Heart right ventricle (tissue), 16 donors: ENCODE results near the gene PPM1F. TPM values are rescaled to one million over a fixed set of nuclear protein-coding genes. Genes with fewer than 3 reads are reported as not detected.
"Not testable (repeated sequence)": the region's sequence is repeated elsewhere in the genome, so short reads cannot be mapped to it uniquely, and the experiment has no call there.

ENCODE experiments used
- ATAC-seq, 8 donors: fragments of 200-7000 bp; cut with Tn5 transposase; one replicate each; pipeline ENCODE4 v1.9.1; 2020; ENCODE audit warnings: mild to moderate bottlenecking in 8 of 8, moderate library complexity in 8 of 8, moderate number of reproducible peaks in 1 of 8
- DNase-seq, 2 donors: peaks; one replicate each; pipeline ENCODE4 v3.0.0-alpha.2; 2020
- H3K27ac ChIP-seq, 10 donors: fragments of 200-600 bp; sonication (generic) in 2 of 10; one replicate each; pipeline versions ENCODE4 v1.5.0 to v1.8.0; 2020 to 2022; ENCODE audit warnings: mild to moderate bottlenecking in 3 of 10
- H3K27me3 ChIP-seq, 7 donors: fragments of 200-600 bp; one replicate each; pipeline ENCODE4 v1.8.0; 2021 to 2022; ENCODE audit warnings: mild to moderate bottlenecking in 2 of 7
- H3K36me3 ChIP-seq, 9 donors: fragments of 200-600 bp; sonication (generic) in 1 of 9; one replicate each; pipeline versions ENCODE4 v1.5.0 to v1.8.0; 2020 to 2022; ENCODE audit warnings: mild to moderate bottlenecking in 2 of 9
- H3K4me1 ChIP-seq, 9 donors: fragments of 200-600 bp; sonication (generic) in 1 of 9; one replicate each; pipeline versions ENCODE4 v1.5.0 to v1.8.0; 2020 to 2022; ENCODE audit warnings: mild to moderate bottlenecking in 4 of 9
- H3K4me3 ChIP-seq, 10 donors: fragments of 200-600 bp; sonication (generic) in 2 of 10; one replicate each; pipeline versions ENCODE4 v1.5.0 to v1.8.0; 2020 to 2022; ENCODE audit warnings: mild to moderate bottlenecking in 7 of 10, moderate library complexity in 2 of 10
- H3K9me3 ChIP-seq, 11 donors: fragments of 200-600 bp in 10 of 11; sonication (generic) in 2 of 11; one replicate each; pipeline versions ENCODE4 v1.5.0 to v1.8.0; 2013 to 2022; ENCODE audit warnings: mild to moderate bottlenecking in 2 of 11, control low read depth in 1 of 11, moderate library complexity in 1 of 11
- CTCF ChIP-seq, 9 donors: fragments of 200-600 bp; sonication (generic) in 2 of 9; IDR thresholded peaks; one replicate each; pipeline versions ENCODE4 v1.5.0 to v1.8.0; 2021 to 2022; ENCODE audit warnings: antibody characterized with exemption in 9 of 9, mild to moderate bottlenecking in 5 of 9, moderate library complexity in 1 of 9
- WGBS, 2 donors: extraction: QIAGEN DNeasy Blood & Tissue Kit; methylation state at CpG; one replicate each; pipeline ENCODE4 v1.1.7; 2013; ENCODE audit warnings: inconsistent platforms in 1 of 2; 5-methylcytosine and 5-hydroxymethylcytosine counted together
- intact Hi-C, 10 donors: fragments of 100-400 bp; cut with DNase I; formaldehyde crosslinking; loops; one replicate each; pipeline versions ENCODE4 v1.11.1 to v1.14.2; 2022
- polyA plus RNA-seq, 2 donors: library from polyadenylated mRNA; stranded (reverse); fragments of 200-250 nt; gene quantifications; one replicate each; pipeline ENCODE4 v1.2.3, GENCODE V29; 2013
- total RNA-seq, 10 donors: library from RNA; stranded (reverse); fragmentation: NEBNext Ultra II Directional in 3 of 10; extraction: Animal tissue kit (Norgen Biotek cat#: 25700) in 3 of 10; gene quantifications; one replicate each; pipeline versions ENCODE4 v1.2.1 to v1.2.4, GENCODE V29; 2021 to 2023
- donor health status: Arrhythmogenic right ventricular cardiomyopathy.
- donor health status: ischemic (EF 13 %, LVEDD 7.1; RV severe dilation, severe dysfunction).
- donor health status: healthy with polysubstance abuse.
- donor health status: DM: no; HTN: yes; CAD: no.
- donor health status: DM: no; HTN: no; CAD: no.
- donor health status: ischemic (EF 25% LVEDD 6.9; RV normal size, moderate dysfunction).
- donor health status: ischemic (EF 25% LVEDD 5.7; RV mildly dilated, moderate dysfunction).
- donor health status: healthy.
- donor health status: DM: yes; HTN: yes; CAD: no.
- donor health status: Ischemic cardiomyopathy.
- donor health status: ischemic (EF 35%, LVEDD 5.7; RV mildly dilated, moderate dysfunction).
- donor health status: nonischemic (EF 11% LVEDD 7.7; RV severe dilation, severe dysfunction).
- donor health status: DM: yes; HTN: yes; CAD: no.
- donor health status: PGD.
- donor health status: ischemic (EF 29% LVEDD 5.4; RV normal size, mild dysfunction).
- donor health status: nonischemic (EF 23%, LVEDD 6.1; RV moderate dilation, normal function).

Gene PPM1F
- total and polyA plus RNA-seq, 12 donors, result 11.8 to 31.4 (median 18.1) TPM

GRCh38 chr22:21940521-21940920 is 12.1 kb downstream of the PPM1F start:
- ATAC-seq (no peak), DNase-seq (no peak)
- TF ChIP-seq CTCF (IDR thresholded peaks at IDR 0.05), result no peak
- peaks cover 37 to 99% (median 91%) of the 10 kb centered on the region in 9 donors for H3K4me1 ChIP-seq
- no peak overlapping the region for H3K4me3 ChIP-seq
- no peaks in the 10 kb centered on the region for H3K9me3 ChIP-seq
- H3K36me3 ChIP-seq, result peaks cover 0 to 58% (median 18%) of the 10 kb centered on the region in 9 donors
- intact Hi-C loops, result no loop called here
- 57 to 70% methylated on average over 3 of the region's 3 CpGs for WGBS, 2 donors
- peak overlapping the region; percentile 90 to 98 (median 96) for H3K27ac ChIP-seq
- no peaks in the 10 kb centered on the region for H3K27me3 ChIP-seq

- Histone ChIP-seq H3K27ac (peak overlapping the region; percentile 90 to 98 (median 96)), H3K4me1 (peaks cover 37 to 100% (median 93%) of the 10 kb centered on the region in 9 donors), H3K36me3 (peaks cover 0 to 58% (median 12%) of the 10 kb centered on the region in 9 donors), H3K4me3 (peak overlapping the region in 1 of 10 donors; percentile 67)
- not testable (repeated sequence) for H3K9me3 ChIP-seq, H3K27me3 ChIP-seq, ATAC-seq, DNase-seq
- 72 to 82% methylated on average over 5 of the region's 5 CpGs for WGBS, 2 donors
- intact Hi-C loops, result loop anchor here (2.0 to 10.0 kb wide), 7 partner anchors 13 to 228 kb away; partner anchors contain the start of genes MAPK1 (in 4 of the 10) and PPM1F (in 4 of the 10)
These were observed 12.7 kb downstream of the PPM1F start for GRCh38 chr22:21939935-21940334.

GRCh38 chr22:21939461-21939913 is 13.2 kb downstream of the PPM1F start:
- peaks cover 37 to 97% (median 90%) of the 10 kb centered on the region in 9 donors for H3K4me1 ChIP-seq
- no peak for TF ChIP-seq CTCF (IDR thresholded peaks at IDR 0.05)
- H3K27me3 ChIP-seq, result no peaks in the 10 kb centered on the region
- H3K4me3 ChIP-seq, result peak overlapping the region in 3 of 10 donors; percentile 2 to 67 (median 36)
- intact Hi-C loops, result loop anchor here (2.0 to 10.0 kb wide), 7 partner anchors 13 to 227 kb away; partner anchors contain the start of genes MAPK1 (in 4 of the 10) and PPM1F (in 4 of the 10)
- peak in 2 of 8 donors; percentile 3 to 21 for ATAC-seq
- H3K9me3 ChIP-seq, result no peaks in the 10 kb centered on the region
- WGBS, 2 donors, result 48 to 58% methylated on average over 10 of the region's 10 CpGs
- peak overlapping the region; percentile 90 to 98 (median 96) for H3K27ac ChIP-seq
- DNase-seq, result peak in 1 of 2 donors; percentile 48
- peaks cover 0 to 57% (median 8%) of the 10 kb centered on the region in 9 donors for H3K36me3 ChIP-seq

GRCh38 chr22:21938906-21939305 is 13.7 kb downstream of the PPM1F start:
- no peaks in the 10 kb centered on the region for H3K9me3 ChIP-seq
- ATAC-seq, result no peak
- no peak for TF ChIP-seq CTCF (IDR thresholded peaks at IDR 0.05)
- no peaks in the 10 kb centered on the region for H3K27me3 ChIP-seq
- H3K4me3 ChIP-seq, result peak overlapping the region in 7 of 10 donors; percentile 36 to 67 (median 62)
- H3K4me1 ChIP-seq, result peaks cover 37 to 91% (median 84%) of the 10 kb centered on the region in 9 donors
- peaks cover 0 to 57% (median 5%) of the 10 kb centered on the region in 9 donors for H3K36me3 ChIP-seq
- 68 to 71% methylated on average over 11 of the region's 11 CpGs for WGBS, 2 donors
- DNase-seq, result no peak
- intact Hi-C loops, result loop anchor here (1.0 to 10.0 kb wide), 9 partner anchors 14 to 227 kb away; partner anchors contain the start of genes MAPK1 (in 4 of the 10) and PPM1F (in 4 of the 10)
- H3K27ac ChIP-seq, result peak overlapping the region; percentile 90 to 98 (median 96)
